C4-2B (cell line): ENCODE measurements around the gene ARSB.

Source experiments
- ZFX ChIP-seq: fragments of 450-650 bp; IDR thresholded peaks from 2 replicates; pipeline ENCODE4 v1.6.1; 2017
- TF ChIP-seq, protein P1 (sequence below): fragments of 450-650 bp; conservative IDR thresholded peaks from 2 replicates; pipeline ENCODE4 v1.5.1; 2017; ENCODE audit warnings: mild to moderate bottlenecking

DNA sequence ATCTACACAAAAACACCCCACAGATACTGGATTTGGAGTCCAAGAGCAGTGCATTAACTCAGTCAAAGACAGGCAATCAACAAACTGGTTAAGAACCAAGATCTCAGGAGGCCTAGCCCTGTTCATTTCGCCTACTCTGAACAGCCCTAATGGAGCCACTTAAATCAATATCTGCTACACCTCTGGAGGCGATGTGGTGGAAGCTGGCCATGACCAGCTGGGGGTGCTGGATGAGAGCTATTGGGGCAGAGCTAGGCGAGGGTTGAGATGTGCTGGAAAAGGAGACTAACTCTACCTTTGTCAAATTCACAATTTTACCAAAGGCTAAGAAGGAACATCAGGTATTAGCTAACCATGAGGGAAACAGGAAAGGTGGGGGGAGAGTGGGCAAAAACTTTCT is 23.3 kb upstream of the ARSB start:
- TF ChIP-seq, protein P1, sequence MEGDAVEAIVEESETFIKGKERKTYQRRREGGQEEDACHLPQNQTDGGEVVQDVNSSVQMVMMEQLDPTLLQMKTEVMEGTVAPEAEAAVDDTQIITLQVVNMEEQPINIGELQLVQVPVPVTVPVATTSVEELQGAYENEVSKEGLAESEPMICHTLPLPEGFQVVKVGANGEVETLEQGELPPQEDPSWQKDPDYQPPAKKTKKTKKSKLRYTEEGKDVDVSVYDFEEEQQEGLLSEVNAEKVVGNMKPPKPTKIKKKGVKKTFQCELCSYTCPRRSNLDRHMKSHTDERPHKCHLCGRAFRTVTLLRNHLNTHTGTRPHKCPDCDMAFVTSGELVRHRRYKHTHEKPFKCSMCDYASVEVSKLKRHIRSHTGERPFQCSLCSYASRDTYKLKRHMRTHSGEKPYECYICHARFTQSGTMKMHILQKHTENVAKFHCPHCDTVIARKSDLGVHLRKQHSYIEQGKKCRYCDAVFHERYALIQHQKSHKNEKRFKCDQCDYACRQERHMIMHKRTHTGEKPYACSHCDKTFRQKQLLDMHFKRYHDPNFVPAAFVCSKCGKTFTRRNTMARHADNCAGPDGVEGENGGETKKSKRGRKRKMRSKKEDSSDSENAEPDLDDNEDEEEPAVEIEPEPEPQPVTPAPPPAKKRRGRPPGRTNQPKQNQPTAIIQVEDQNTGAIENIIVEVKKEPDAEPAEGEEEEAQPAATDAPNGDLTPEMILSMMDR = no peak
- TF ChIP-seq ZFX = no peak
